ENCODE results near the gene TNNT1. TPM values are rescaled to one million over a fixed set of nuclear protein-coding genes. Genes with fewer than 3 reads are reported as not detected.

Gene TNNT1
- polyA plus RNA-seq, 1 donor from 2014 or later, result 6.2 TPM

DNA sequence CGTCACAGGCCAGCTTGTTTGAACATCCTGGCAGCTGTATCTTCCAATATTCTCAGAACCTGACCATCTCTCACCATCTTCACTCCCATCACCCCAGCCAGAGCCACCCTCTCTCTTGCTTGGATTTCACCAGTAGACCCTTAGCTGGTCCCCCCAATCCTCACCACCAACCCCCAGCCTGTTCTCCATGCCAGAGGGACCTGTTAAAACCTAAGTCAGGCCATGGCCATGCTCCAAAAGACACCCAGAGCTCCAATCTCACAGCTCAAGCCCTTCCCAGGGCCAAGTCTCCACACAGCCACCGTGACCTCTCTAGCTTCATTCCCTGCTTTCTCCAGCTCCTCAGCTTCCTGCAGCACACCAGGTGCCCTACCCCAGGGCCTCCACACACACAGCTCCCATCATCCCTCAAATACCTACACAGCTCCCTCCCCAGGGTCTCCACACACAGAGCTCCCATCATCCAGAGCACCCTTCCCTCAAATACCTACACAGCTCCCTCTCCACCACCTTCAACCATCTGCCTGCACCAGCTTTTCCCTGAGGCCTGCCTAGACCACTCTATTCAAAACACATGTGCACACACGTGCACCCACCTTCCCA lies 59.6 kb downstream of the TNNT1 start:
- no peaks in the 10 kb centered on the region for H4K20me1 ChIP-seq (ENCODE audit: insufficient read depth)

More for the DNA sequence above, 59.6 kb downstream of the TNNT1 start:
- Histone ChIP-seq H3K9me3 (ENCODE audit: low read length) (no peaks in the 10 kb centered on the region), H2AFZ (ENCODE audit: low read depth, low read length) (no peak overlapping the region), H3K4me3 (ENCODE audit: low read length) (no peak overlapping the region), H3K79me2 (replicated peaks; ENCODE audit: insufficient read depth, low read length) (peaks cover 3% of the 10 kb centered on the region), H3K36me3 (ENCODE audit: insufficient read depth, low read length) (no peaks in the 10 kb centered on the region), H3K27me3 (ENCODE audit: insufficient read depth, low read depth, low read length) (no peaks in the 10 kb centered on the region), H3K4me2 (ENCODE audit: low read length) (no peak overlapping the region), H3K27ac (ENCODE audit: low read length) (no peak overlapping the region), H3K9me2 (ENCODE audit: insufficient read depth, low read length) (no peaks in the 10 kb centered on the region), H3F3A (ENCODE audit: insufficient read depth, low read length, poor library complexity, severe bottlenecking) (no peaks in the 10 kb centered on the region), H3K9ac (ENCODE audit: low read length) (no peak overlapping the region)
- TF ChIP-seq SMC3 (conservative IDR thresholded peaks at IDR 0.05; ENCODE audit: poor library complexity), result no peak
- no peak for TF ChIP-seq EZH2 (IDR thresholded peaks at IDR 0.05; ENCODE audit: borderline replicate concordance, insufficient read depth, low read length, poor library complexity, severe bottlenecking)
- TF ChIP-seq MXI1 (conservative IDR thresholded peaks at IDR 0.05; ENCODE audit: poor library complexity, severe bottlenecking), result no peak
- no peak for TF ChIP-seq POLR2AphosphoS5 (IDR thresholded peaks at IDR 0.05)
- TF ChIP-seq TAF1 (IDR thresholded peaks at IDR 0.05; ENCODE audit: low read depth), result no peak
- TF ChIP-seq EP300 (conservative IDR thresholded peaks at IDR 0.05; ENCODE audit: poor library complexity, severe bottlenecking), result no peak
- no peak for TF ChIP-seq REST (IDR thresholded peaks at IDR 0.05; ENCODE audit: borderline replicate concordance)
- no peak for TF ChIP-seq RAD21 (conservative IDR thresholded peaks at IDR 0.05)
- TF ChIP-seq CTCF (IDR thresholded peaks at IDR 0.05; ENCODE audit: poor library complexity, severe bottlenecking), result no peak

All from neural cell (in vitro differentiated cells).